Measurements from ENCODE around the gene SPEG.

DNA sequence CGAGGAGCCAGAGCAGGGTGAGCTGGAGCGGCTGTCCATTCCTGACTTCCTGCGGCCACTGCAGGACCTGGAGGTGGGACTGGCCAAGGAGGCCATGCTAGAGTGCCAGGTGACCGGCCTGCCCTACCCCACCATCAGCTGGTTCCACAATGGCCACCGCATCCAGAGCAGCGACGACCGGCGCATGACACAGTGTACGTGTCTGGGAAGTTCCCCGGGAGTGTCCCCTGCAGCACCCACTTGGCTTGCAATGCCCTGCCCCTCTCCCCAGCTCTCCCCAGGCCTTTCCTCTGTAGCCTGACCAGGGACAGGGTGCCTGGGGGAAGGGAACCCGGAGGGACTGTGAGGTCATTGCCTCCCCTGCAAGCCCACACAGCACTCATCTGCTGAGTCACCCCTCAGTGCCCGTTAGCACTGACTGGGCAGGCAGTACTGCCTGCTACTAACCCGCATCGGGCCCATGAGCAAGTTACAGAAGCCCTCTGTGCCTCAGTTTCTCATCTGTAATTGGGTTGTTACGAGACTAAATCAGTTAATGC is 34.6 kb downstream of the SPEG start:
- TF ChIP-seq YY1 (IDR thresholded peaks at IDR 0.05; ENCODE audit: low read depth): no peak
- no peak for TF ChIP-seq FOXM1 (IDR thresholded peaks at IDR 0.05; ENCODE audit: borderline replicate concordance, low read depth)
- TF ChIP-seq RAD21 (IDR thresholded peaks at IDR 0.05; ENCODE audit: low read depth): no peak
- no peak for TF ChIP-seq TEAD4 (IDR thresholded peaks at IDR 0.05)
- TF ChIP-seq TAF1 (IDR thresholded peaks at IDR 0.05; ENCODE audit: low read depth): no peak
- no peak for TF ChIP-seq CREB1 (IDR thresholded peaks at IDR 0.05; ENCODE audit: low read depth)
- TF ChIP-seq TCF12 (IDR thresholded peaks at IDR 0.05; ENCODE audit: low read depth): no peak
- TF ChIP-seq REST (IDR thresholded peaks at IDR 0.05; ENCODE audit: low read depth): no peak
- TF ChIP-seq, protein P1, sequence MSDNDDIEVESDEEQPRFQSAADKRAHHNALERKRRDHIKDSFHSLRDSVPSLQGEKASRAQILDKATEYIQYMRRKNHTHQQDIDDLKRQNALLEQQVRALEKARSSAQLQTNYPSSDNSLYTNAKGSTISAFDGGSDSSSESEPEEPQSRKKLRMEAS (IDR thresholded peaks at IDR 0.05): no peak
- TF ChIP-seq EP300 (IDR thresholded peaks at IDR 0.05; ENCODE audit: borderline replicate concordance): no peak
- TF ChIP-seq CEBPB (IDR thresholded peaks at IDR 0.05): no peak
- TF ChIP-seq EGR1 (IDR thresholded peaks at IDR 0.05): no peak
- no peak for TF ChIP-seq USF1 (IDR thresholded peaks at IDR 0.05)
- no peak for TF ChIP-seq NFIC (IDR thresholded peaks at IDR 0.05)
